HG03354 (cell line): ENCODE measurements around the gene LCN12.

Experiments
- ATAC-seq: cut with Tn5 transposase; IDR thresholded peaks from one replicate; pipeline ENCODE4 v1.9.1; 2021; ENCODE audit warnings: mild to moderate bottlenecking; ENCODE audit not compliant: unreplicated experiment, poor library complexity, severe bottlenecking

Gene LCN12

DNA sequence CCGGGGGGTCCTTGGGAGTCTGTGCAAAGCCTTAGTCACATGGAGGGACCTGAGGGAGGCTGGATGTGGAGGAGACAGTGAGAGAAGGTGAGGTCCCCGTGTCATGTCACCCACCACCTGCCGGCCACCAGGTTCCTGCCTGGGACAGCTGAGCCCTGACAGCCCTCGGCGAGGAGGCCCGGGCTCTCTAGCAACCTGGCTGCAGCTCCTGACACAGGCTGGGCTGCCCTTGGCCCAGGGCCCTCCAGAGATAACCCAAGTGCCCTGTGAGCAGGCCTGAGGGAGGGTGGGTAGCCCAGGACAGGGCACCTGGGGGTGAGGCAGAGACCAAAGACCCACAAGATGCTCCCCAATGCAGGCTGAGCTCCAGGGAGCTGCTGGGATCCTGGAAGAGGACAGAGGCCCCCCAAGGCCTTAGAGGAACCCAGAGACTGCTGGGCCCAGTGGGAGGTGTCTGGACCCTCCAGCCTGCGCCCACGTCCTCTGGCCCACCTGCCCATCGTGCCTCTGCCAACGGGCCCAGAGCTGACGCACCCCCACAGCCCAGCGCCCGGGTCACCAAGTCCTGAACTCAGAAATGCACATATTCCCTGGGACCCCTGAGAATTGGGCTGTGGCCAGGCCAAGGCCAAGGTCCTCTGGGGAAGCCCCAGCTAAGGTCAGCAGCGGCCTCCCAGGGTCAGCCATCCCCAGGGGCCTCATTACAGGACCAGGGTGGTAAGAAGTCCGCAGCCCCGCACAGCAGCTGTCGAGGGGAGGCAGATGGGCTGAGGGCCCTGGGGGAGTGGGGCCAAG lies 16.5 kb downstream of the LCN12 start:
- no peak for ATAC-seq

DNA sequence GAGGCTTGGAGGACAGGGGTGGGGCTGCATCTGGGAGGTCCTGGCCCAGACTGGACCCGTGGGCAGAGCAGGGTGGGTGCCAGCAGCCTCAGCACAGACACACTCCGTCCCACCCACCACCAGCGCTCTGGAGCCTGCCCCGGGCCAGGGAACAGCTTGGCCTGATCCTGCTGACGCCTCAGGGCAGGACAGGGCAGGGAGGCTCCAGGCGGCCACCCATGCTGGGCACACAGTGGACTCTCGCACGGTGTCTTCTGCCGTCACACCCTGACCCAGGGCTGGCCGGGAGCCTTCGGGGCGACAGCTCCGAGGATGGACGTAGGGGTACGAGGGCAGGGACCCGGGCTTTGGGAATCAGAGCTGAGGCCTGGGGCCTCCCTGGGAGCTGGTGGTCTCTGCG lies 17.1 kb downstream of the LCN12 start:
- ATAC-seq: no peak

GRCh38 chr9:136969774-136970173 lies 17.7 kb downstream of the LCN12 start:
- no peak for ATAC-seq

- ATAC-seq: no peak
Observed at GRCh38 chr9:136970361-136970760, 18.3 kb downstream of the LCN12 start.

- ATAC-seq: no peak
Observed at GRCh38 chr9:136971746-136972145, 19.7 kb downstream of the LCN12 start.

DNA sequence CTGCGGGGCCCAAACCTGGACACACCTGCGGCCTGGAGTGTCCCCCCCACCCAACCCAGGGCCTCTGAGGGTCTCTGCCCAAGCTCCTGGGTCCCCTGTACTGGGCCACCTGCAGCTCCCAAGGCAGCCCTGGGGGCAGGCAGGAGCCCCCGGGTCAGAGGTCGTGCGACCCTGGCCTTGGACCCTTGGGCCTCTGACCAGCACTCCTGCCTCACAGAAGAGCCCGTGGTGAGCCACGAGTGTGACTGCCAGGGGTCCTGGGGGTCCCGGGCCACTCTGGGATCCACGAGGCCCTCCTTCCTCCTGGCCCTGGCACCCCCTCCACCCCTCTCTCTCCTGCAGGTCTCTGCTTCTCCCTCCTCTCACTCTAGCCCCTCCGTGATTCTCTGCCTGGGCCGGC lies 20.3 kb downstream of the LCN12 start:
- ATAC-seq: no peak

DNA sequence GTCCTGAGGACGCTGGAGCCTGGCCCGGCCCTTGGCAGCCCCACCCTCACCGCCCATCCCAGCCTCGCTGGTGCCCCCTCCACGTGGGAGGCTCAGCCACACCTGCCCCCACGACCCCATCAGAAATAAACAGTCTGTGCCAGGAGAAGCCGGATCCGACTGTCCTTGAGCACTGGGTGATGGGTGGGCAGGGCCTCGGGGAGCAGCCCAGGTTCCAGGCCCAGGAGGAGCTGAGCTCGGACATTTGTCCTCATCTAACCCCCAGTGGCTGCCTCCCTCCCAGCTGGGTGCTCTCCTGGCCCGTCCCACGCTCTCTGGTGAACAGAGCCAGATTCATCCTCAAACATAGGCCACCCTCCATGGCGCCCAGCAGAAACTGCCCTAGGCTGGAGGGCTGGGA lies 20.7 kb downstream of the LCN12 start:
- no peak for ATAC-seq

DNA sequence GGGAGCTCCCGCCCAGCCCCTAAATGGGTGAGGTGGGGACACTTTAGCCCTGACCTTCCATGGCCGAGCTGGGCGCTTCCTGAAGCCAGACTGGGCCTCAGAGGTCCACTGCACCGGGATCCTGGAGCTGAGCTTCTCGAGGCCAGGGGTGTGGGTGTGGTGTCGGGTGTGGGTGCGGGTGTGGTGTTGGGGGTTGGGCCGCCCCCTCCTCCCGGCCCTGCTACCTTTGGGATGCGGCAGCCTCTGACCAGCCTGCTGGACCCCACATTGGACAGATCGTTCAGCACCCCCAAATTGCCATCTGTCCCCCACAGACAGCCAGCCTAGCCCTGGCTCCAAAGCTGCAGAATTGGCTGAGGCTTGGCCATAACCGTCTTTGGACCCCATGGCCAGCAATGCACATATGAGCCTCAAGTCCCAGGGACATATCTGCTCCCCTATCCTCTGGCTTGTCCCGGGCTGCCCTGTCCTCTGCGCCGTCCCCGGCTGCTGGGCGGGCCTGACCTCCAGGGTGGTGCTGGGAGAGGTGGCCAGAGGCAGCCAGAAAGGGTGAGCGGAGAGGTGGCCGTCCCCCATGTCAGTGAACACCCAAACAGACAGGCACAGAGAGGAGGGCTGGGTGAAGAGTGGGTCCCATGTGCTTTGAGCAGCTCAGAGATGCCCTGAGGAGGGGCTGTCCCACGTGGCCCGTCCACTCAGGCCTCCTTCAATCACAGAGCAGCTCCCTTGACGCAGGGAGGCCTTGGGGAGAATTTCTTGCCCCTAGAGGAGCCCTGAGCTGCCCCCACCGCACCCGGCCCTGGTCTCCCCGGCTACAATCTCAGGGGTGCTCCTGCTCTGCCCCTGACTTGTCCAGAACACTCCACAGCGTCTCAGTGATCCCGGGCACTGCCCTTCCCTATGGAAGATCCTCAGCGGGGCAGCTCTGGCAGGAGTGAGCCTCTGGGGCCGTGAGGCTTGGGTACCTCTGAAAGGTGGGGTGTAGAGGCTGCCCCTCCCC lies 21.8 kb downstream of the LCN12 start:
- no peak for ATAC-seq

- ATAC-seq: no peak
Observed at GRCh38 chr9:136974817-136975535, 22.9 kb downstream of the LCN12 start.

- no peak for ATAC-seq
Observed at GRCh38 chr9:136975644-136976043, 23.6 kb downstream of the LCN12 start.

- ATAC-seq: no peak
Observed at GRCh38 chr9:136977223-136977622, 25.1 kb downstream of the LCN12 start, which contains the start of gene PTGDS. PTGDS (plus strand) TSS chr9:136977504; CDS start chr9:136977579, 75 bp downstream.

DNA sequence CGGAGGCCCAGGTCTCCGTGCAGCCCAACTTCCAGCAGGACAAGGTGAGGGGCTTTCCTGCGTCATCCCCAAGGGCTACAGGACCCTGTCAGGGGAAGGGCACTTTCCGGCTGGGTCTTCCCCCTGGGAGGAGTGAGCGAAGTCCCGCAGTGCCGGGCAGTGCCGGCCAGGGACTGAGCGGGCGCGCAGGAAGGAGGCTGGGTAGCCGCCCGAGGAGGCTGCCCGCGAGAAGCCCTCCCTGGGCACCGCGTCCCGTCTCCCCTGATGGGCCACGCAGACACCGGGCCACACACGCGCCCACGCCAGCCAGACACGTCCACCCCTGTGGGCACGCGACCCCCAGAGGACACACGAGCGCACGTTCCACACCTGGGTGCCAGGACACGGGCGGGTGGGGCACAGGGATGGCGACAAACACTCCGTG lies 25.6 kb downstream of the LCN12 start:
- no peak for ATAC-seq

- ATAC-seq: no peak
Observed at GRCh38 chr9:136978073-136978864, 26.2 kb downstream of the LCN12 start.

DNA sequence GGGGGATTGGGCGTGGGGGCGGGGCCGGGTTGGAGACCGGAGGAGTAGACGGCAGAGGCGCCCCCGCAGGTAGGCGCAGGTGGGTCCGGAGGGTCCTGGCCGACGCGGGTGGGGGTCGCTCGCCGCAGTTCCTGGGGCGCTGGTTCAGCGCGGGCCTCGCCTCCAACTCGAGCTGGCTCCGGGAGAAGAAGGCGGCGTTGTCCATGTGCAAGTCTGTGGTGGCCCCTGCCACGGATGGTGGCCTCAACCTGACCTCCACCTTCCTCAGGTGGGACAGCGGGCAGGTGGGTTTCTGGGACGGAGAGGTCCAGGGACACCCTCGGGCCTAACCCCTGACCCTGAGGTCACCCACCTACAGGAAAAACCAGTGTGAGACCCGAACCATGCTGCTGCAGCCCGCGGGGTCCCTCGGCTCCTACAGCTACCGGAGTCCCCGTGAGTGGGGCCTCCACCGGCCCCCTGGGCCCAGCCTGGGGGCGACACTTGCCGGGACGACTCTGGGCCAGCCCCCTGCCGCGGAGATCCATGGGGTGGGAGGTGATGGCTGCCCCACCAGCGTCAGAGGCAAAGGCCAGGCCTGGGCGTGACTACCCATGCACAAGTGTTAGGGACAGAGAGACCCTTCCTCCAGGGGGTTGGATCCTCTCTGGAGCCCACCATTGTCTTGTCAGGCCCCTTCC lies 26.9 kb downstream of the LCN12 start:
- no peak for ATAC-seq

- ATAC-seq: no peak
Observed at GRCh38 chr9:136979769-136980587, 27.9 kb downstream of the LCN12 start.

DNA sequence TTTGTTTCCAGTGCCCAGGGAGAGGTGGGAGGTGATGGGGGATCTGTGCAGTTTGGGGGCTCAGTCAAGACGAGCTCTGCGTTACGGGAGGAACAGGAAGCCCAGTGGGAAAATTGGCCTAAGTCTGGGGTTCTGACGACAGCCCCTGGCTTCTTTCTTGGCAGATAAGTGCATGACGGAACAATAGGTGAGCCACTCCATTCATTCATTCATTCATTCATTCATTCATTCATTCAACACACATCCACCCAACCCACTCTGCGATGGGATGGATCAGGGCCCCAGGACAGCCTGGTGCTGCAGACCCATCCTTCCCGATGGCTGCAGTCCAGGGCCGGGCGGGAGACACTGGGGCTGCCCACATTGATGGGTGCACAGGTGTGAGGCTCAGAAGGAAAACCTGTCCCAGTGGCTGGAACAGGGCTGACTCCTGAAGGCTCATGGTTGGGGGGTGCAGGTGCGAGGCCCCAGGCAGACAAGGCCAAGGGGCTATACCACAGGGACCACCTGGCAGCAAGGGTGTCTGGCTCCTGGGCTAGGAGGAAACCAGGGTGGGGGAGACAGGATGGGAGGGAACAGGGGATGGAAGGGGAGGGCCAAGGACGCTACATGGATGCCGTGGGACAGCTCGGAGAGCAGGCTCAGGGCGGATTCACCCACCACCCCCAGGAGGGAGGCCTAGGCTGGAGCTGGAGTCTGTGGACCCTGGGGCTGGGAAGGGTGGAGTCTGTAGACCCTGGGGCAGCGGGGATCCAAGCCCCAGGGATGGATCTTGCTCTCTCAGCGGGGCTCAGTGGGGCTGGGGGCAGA lies 28.8 kb downstream of the LCN12 start:
- ATAC-seq: no peak

- ATAC-seq: no peak
Observed at GRCh38 chr9:136981588-136982231, 29.6 kb downstream of the LCN12 start.
